NCI-H526 treated with DMSO at 0.1 percent for 48 hours (cell line): ENCODE measurements around the gene FAT4.

Experiments used
- DNase-seq: peaks from one replicate; lab custom pipeline; 2025; lab: John Stamatoyannopoulos, UW

The FAT4 gene

GRCh38 chr4:125317525-125317877 lies 2.7 kb downstream of the FAT4 start:
- DNase-seq = no peak

- no peak for DNase-seq
Measured at GRCh38 chr4:125319311-125319710, 4.6 kb downstream of the FAT4 start.

GRCh38 chr4:125321709-125322365 lies 7.1 kb downstream of the FAT4 start:
- DNase-seq = no peak

DNA sequence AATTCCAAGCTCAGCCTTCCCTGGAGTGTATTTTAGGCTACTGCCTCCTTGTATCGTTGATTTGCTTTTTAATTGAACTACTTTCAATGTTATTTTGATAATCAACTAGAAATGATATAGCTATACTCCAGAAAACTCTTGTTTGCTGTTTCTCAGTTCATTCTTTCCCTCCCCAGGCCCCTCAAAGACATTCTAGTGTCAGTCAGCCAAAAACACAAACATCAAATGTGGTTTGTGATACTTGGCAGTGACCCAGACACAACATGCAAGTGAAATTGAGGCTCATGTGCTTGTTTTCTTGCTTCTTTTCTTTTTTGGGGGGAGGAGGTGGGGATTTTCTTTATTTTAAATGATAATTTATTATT lies 7.6 kb downstream of the FAT4 start:
- DNase-seq = no peak

DNA sequence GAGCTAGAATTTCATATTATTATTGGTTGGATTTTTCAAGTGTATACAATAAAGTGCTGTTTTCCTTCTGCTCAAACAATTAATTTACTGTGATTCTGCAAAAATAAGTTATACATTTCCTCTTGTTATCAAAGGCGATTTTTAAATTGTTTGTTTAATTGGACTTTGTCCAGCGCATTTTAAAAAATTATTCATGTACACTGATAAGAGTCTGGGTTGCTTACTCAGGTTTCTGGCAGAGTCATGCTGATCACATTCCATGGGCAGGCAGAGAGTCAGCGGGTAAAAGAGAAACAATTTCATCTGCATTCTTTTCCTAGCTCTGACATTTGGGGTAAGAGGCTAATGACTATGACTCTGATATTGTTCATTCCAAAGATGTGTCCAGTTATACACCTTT lies 8.9 kb downstream of the FAT4 start:
- no peak for DNase-seq

GRCh38 chr4:125325733-125326132 lies 11.0 kb downstream of the FAT4 start:
- DNase-seq = no peak

DNA sequence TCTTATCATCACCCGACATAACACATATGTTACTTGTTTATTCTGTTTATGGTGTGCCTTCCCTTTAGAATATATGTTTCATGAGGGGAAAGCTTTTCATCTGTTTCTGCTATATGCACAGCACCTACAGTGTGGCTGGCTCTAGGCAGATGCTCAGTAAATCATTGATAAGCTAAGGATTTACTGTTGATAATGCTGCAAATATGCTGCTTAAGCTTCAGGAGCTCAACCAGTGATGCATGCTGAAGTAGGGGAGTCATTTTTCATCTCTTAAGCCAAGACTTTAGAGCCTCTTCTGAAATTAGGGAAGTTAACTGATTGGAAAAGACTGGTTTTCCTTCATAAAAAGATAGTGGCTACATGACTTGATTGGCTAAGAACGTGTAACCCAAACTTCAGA lies 16.4 kb downstream of the FAT4 start:
- DNase-seq = no peak

- DNase-seq = no peak
Measured at GRCh38 chr4:125334926-125335325, 20.2 kb downstream of the FAT4 start.

GRCh38 chr4:125338814-125339213 lies 24.1 kb downstream of the FAT4 start:
- DNase-seq = no peak

- DNase-seq = no peak
Measured at GRCh38 chr4:125344198-125344597, 29.4 kb downstream of the FAT4 start.

GRCh38 chr4:125346616-125347015 lies 31.9 kb downstream of the FAT4 start:
- DNase-seq = no peak

- DNase-seq = no peak
Measured at GRCh38 chr4:125350470-125351135, 35.8 kb downstream of the FAT4 start.

DNA sequence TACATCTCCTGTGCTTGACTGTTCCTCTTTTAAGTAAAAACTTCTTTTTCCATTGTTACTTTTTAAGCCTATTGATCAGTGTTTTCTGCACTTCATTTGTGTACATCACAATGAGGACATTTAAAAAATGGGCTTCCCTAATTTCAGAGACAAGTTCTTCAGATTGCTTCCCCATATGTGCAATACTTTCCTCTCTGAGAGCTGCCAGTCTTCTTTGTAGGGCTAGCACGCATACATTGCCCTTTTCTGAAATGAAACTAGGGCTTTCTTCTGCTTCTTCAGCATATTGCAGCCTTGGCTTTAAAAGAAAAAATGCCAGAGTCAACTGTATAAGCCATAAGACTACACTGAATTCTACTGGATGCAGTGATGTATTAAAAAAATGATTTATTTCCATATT lies 37.8 kb downstream of the FAT4 start:
- DNase-seq = no peak

- DNase-seq = no peak
Measured at GRCh38 chr4:125353131-125353530, 38.4 kb downstream of the FAT4 start.

- DNase-seq = no peak
Measured at GRCh38 chr4:125355791-125356190, 41.0 kb downstream of the FAT4 start.

- DNase-seq = no peak
Measured at GRCh38 chr4:125357675-125358074, 42.9 kb downstream of the FAT4 start.

DNA sequence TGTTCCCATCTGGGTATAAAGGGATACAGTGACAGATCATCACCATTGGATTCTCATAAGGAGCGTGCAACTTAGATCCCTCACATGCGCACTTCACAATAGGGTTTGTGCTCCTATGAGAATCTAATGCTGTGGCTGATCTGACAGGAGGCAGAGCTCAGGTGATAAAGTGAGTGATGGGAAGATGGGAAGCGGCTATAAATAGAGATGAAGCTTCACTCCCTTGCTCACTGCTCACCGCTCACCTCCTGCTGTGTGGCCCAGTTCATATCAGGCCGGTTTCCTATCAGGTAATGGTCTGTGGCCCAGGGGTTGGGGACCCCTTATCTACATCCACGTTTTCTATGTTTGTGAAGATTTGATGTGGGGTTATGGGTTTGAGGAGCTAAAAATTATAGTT lies 43.7 kb downstream of the FAT4 start:
- DNase-seq = no peak

GRCh38 chr4:125359363-125359762 lies 44.6 kb downstream of the FAT4 start:
- no peak for DNase-seq

DNA sequence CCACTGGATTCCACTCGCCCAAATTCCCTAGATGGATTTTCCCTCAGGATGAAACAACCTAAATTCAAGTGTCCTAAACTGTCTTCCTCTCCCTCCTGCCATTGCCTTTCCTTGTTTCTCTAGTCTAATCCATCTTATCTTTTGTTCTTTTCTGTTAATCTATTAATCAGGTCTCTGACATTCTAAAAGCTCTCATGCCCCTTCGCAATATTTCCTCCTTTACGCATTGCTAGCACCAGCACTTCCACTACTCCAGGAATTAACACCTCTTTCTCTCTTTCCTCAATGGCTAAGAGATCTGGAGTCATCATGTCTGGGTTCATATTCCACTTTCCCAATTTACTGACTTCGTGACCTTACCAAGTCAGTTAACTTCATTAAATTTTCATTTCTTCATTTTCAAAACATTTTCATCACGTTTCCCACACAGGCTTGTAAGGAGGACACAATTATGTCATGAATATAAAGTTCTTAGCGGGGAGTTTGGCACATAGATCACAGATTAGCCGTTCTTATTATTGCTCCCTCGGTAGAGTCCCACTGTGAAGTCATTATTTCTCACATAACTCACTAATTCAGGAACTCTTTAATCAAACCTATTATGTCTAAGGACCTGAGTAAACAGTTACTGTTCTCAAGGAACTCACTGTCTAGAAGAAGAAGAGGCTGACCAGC lies 45.3 kb downstream of the FAT4 start:
- no peak for DNase-seq

DNA sequence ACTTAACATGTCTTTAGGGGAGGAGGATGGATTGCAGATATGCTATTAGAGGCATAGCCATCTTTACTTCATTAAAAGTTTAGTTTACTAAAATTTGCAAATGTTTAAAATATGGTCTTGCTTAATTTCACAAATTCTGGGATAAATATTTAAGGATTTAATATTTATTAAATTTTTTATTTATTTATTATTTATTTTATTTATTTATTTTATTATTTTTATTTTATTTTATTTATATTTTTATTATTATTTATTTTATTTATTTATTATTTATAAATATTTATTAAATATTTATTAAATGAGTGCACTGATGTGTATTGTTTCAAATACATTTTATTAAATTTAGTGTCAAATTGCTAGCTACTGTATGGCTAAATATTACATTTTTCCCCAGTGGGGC lies 46.0 kb downstream of the FAT4 start:
- no peak for DNase-seq
